ENCODE measurements around the gene NUP210.

NUP210 gene

DNA sequence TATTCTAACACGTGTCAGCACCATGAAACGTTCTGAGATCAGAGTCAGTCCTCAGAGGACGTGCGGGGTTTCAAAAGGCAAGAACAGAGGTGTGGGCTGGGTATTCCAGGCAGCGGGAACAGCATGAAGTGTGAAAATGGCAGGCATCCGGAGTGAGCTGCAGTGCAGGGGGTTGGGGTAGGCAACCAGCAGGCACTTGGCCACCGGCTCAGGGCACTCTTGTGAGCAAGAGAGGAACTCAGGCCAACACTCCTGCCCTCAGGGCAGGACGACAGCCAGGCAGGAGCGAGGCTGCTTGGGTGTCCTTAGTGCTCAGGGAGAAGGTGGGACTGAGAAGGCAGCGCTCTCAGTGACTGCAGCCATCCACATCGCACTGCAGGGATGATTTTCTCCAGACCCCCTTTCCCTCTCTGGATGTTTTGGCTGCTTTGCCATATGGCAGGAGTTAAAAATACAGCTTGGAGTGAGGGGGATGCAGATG is 151.1 kb downstream of the NUP210 start:
- no peak for DNase-seq

DNA sequence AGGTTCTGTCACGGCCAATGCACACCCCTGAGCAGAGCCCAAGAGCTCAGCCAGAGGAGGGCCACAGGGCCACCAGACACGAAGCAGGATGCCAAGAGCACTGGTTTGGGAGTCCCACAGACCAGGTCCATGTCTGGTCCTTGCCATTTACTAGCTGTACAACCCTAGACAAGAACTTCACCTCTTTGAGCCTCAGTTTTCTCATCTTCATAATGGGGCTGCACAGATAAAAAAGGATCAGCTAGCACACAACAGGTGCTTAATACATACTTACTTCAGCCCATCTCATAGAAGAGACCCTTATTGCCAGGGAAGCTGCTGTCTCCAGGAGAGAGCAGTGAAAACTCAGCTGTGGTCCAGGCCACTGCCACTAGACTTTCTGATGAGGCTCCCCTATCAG is 152.0 kb downstream of the NUP210 start:
- no peak for DNase-seq

DNA sequence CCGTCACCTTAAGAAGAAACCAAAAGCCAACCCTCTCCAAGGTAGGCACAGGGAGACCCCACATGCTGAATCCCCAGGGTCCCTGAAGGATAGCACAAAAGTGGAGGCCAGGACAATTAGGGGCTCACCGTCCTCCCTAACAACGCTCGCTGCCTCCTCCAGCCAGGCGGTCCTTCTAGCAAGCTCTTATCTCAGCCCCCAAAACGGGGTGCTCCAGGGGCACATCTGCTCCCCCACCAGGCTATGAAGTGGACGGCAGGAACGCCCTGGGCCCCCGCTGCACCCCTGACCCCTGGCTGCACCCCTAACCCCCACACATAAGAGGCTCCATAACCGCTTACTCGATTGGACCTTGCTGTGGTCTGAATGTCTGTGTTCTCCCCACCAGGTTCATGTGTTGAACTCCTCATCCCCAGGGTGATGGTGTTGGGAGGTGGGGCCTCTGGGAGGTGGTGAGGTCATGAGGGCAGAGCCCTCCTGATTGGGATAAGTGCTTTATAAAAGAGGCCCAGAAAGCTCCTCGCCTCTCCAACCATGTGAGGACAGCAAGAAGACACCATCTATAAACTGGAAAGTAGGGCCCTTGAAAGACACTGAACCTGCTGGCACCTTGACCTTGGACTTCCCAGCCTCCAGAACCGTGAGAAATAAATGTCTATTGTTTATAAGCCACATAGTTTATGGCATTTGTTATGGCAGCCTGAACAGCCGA is 153.3 kb downstream of the NUP210 start:
- DNase-seq = no peak

Measured in COR-L47 (cell line).